Fibroblast of lung (primary cell): ENCODE data around the gene SUGCT. TPM values are rescaled to one million over a fixed set of nuclear protein-coding genes. Genes with fewer than 3 reads are reported as not detected.

ENCODE experiments used
- DNase-seq, 2 donors: peaks; one replicate each; pipeline versions ENCODE4 v3.0.0 to v3.0.0-alpha.2; 2010; ENCODE audit warnings: low read depth in 2 of 2
- H2AFZ ChIP-seq: 2 replicates; pipeline ENCODE4 v1.5.1; 2012; ENCODE audit warnings: low read length, control low read depth, inconsistent platforms
- H3K27ac ChIP-seq: 2 replicates; pipeline ENCODE4 v1.5.1; 2011; ENCODE audit warnings: low read length, control low read depth; ENCODE audit not compliant: insufficient read depth
- H3K27me3 ChIP-seq: 2 replicates; pipeline ENCODE4 v1.5.1; 2011; ENCODE audit warnings: mild to moderate bottlenecking, low read length; ENCODE audit not compliant: control insufficient read depth, insufficient read depth
- H3K36me3 ChIP-seq: 2 replicates; pipeline ENCODE4 v1.5.1; 2011; ENCODE audit warnings: low read length; ENCODE audit not compliant: control insufficient read depth, insufficient read depth
- H3K4me1 ChIP-seq: 2 replicates; pipeline ENCODE4 v1.5.1; 2011; ENCODE audit warnings: low read length; ENCODE audit not compliant: control insufficient read depth, insufficient read depth; ENCODE audit errors: extremely low read depth
- H3K4me2 ChIP-seq: 2 replicates; pipeline ENCODE4 v1.5.1; 2011; ENCODE audit warnings: low read length, control low read depth; ENCODE audit not compliant: insufficient read depth; ENCODE audit errors: extremely low read depth
- H3K4me3 ChIP-seq, 4 experiments: fragments of 200-600 bp in 1 of 4; sonication (generic) in 1 of 4; replicated peaks in 1 of 4; 2 replicates each; pipeline ENCODE4 v1.5.1; 2011 to 2016; ENCODE audit warnings: low read length in 4 of 4, low read depth in 3 of 4, mild to moderate bottlenecking in 3 of 4, control low read depth in 2 of 4, inconsistent platforms in 1 of 4, mixed read lengths in 1 of 4; ENCODE audit not compliant: insufficient read depth in 1 of 4; ENCODE audit errors: control extremely low read depth in 1 of 4
- H3K79me2 ChIP-seq: 2 replicates; pipeline ENCODE4 v1.5.1; 2012; ENCODE audit warnings: mild to moderate bottlenecking, low read length, inconsistent platforms; ENCODE audit not compliant: control insufficient read depth, insufficient read depth
- H3K9ac ChIP-seq: 2 replicates; pipeline ENCODE4 v1.5.1; 2011; ENCODE audit warnings: mild to moderate bottlenecking, low read length, control low read depth; ENCODE audit not compliant: insufficient read depth
- H3K9me3 ChIP-seq: 2 replicates; pipeline ENCODE4 v1.5.1; 2012; ENCODE audit warnings: low read depth, low read length; ENCODE audit not compliant: control insufficient read depth, insufficient read depth
- H4K20me1 ChIP-seq: 2 replicates; pipeline ENCODE4 v1.5.1; 2011; ENCODE audit warnings: low read length; ENCODE audit not compliant: control insufficient read depth, insufficient read depth; ENCODE audit errors: extremely low read depth
- CTCF ChIP-seq, 2 donors: IDR thresholded peaks in 1 of 2; conservative IDR thresholded peaks in 1 of 2; 1 replicate in 1 of 2; 2 replicates in 1 of 2; pipeline ENCODE4 v1.5.1; 2011 to 2012; ENCODE audit warnings: low read length in 2 of 2, control low read depth in 1 of 2, inconsistent platforms in 1 of 2, low read depth in 1 of 2, mild to moderate bottlenecking in 1 of 2
- EZH2 ChIP-seq: IDR thresholded peaks from 2 replicates; pipeline ENCODE4 v1.5.1; 2012; ENCODE audit warnings: low read length, control low read depth, mild to moderate bottlenecking; ENCODE audit errors: missing control alignments
- polyA plus RNA-seq, 2 donors: library from polyadenylated mRNA; depleted of rRNA in 1 of 2; stranded (reverse) in 1 of 2; unstranded in 1 of 2; fragments of >200 nt; gene quantifications; 2 replicates each; pipeline ENCODE4 v1.2.1, GENCODE V29; 2011 to 2012; ENCODE audit warnings: missing spikeins in 1 of 2
- total RNA-seq: library from RNA; depleted of rRNA; stranded (reverse); fragments of >200 nt; gene quantifications from 2 replicates; pipeline ENCODE4 v1.2.1, GENCODE V29; 2014

The SUGCT gene
- total and polyA plus RNA-seq, 2 donors (not counting 1 experiment from before 2014, with no cell fraction given), result 8.4 to 16.5 TPM

GRCh38 chr7:40780460-40780859, 645.7 kb downstream of the SUGCT start:
- H3K4me3 ChIP-seq, result no peak overlapping the region
- peak in 1 of 2 donors; percentile 31 for DNase-seq
- H3K4me1 ChIP-seq, result no peaks in the 10 kb centered on the region
- no peaks in the 10 kb centered on the region for H3K9me3 ChIP-seq
- no peaks in the 10 kb centered on the region for H3K36me3 ChIP-seq
- TF ChIP-seq EZH2 (no peak), CTCF (conservative IDR thresholded peaks at IDR 0.05 in 1 of 2, IDR thresholded peaks at IDR 0.05 in 1 of 2; ENCODE audit: low read depth in 1 of 2, low read length in 2 of 2) (no peak)
- no peak overlapping the region for H2AFZ ChIP-seq
- no peak overlapping the region for H3K4me2 ChIP-seq
- H3K27me3 ChIP-seq, result no peaks in the 10 kb centered on the region
- no peak overlapping the region for H3K27ac ChIP-seq
- no peaks in the 10 kb centered on the region for H3K79me2 ChIP-seq
- no peak overlapping the region for H3K9ac ChIP-seq
- H4K20me1 ChIP-seq, result no peaks in the 10 kb centered on the region

DNA sequence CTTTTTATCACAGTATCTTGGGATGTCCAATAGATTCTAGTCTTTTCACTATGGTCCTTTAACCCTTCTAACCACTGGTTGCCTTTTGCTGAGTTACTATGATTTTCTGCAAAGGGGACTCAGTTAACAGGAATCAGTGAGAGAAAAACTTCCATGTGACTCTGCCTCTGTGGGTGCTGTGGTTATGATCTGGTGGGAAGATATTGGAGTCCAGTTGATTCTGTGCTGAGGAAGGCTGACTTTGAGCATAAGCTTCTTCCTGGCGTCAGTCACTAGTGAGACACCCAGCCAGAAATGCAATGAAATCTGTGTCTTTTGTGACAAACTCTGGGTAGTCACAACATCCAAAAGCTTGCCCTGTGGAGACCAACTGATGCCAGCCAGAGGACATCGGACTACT, 648.0 kb downstream of the SUGCT start:
- Histone ChIP-seq H3K4me1 (no peaks in the 10 kb centered on the region), H3K9ac (no peak overlapping the region), H3K27me3 (no peaks in the 10 kb centered on the region), H4K20me1 (no peaks in the 10 kb centered on the region), H3K4me2 (no peak overlapping the region), H3K27ac (no peak overlapping the region), H3K4me3 (no peak overlapping the region), H3K79me2 (no peaks in the 10 kb centered on the region), H3K36me3 (no peaks in the 10 kb centered on the region), H2AFZ (no peak overlapping the region), H3K9me3 (no peaks in the 10 kb centered on the region)
- TF ChIP-seq CTCF (conservative IDR thresholded peaks at IDR 0.05 in 1 of 2, IDR thresholded peaks at IDR 0.05 in 1 of 2; ENCODE audit: low read depth in 1 of 2, low read length in 2 of 2) (no peak), EZH2 (no peak)
- peak in 1 of 2 donors; percentile 62 for DNase-seq

GRCh38 chr7:40784176-40784575, 649.4 kb downstream of the SUGCT start:
- TF ChIP-seq EZH2, result no peak
- no peak for TF ChIP-seq CTCF (conservative IDR thresholded peaks at IDR 0.05 in 1 of 2, IDR thresholded peaks at IDR 0.05 in 1 of 2; ENCODE audit: low read depth in 1 of 2, low read length in 2 of 2)
- H3K9me3 ChIP-seq, result no peaks in the 10 kb centered on the region
- H4K20me1 ChIP-seq, result no peaks in the 10 kb centered on the region
- H3K4me2 ChIP-seq, result no peak overlapping the region
- no peak overlapping the region for H3K4me3 ChIP-seq
- no peaks in the 10 kb centered on the region for H3K79me2 ChIP-seq
- H3K36me3 ChIP-seq, result no peaks in the 10 kb centered on the region
- H3K27me3 ChIP-seq, result no peaks in the 10 kb centered on the region
- no peaks in the 10 kb centered on the region for H3K4me1 ChIP-seq
- H2AFZ ChIP-seq, result no peak overlapping the region
- no peak overlapping the region for H3K27ac ChIP-seq
- no peak overlapping the region for H3K9ac ChIP-seq
- no peak for DNase-seq
